Suprapubic skin (tissue), 4 donors: ENCODE data around the gene CDS2. TPM values are rescaled to one million over a fixed set of nuclear protein-coding genes. Genes with fewer than 3 reads are reported as not detected.

Experiments
- DNase-seq, 2 donors: peaks; one replicate each; pipeline ENCODE4 v3.0.0-alpha.2; 2019; ENCODE audit warnings: low spot score in 2 of 2
- H3K27ac ChIP-seq: fragments of 200-600 bp; sonication (generic); one replicate; pipeline ENCODE4 v1.5.1; 2019
- H3K27me3 ChIP-seq: fragments of 200-600 bp; sonication (generic); one replicate; pipeline ENCODE4 v1.5.1; 2019
- H3K36me3 ChIP-seq: fragments of 200-600 bp; sonication (generic); one replicate; pipeline ENCODE4 v1.5.1; 2019
- H3K4me1 ChIP-seq: fragments of 200-600 bp; sonication (generic); one replicate; pipeline ENCODE4 v1.5.1; 2019
- H3K4me3 ChIP-seq: fragments of 200-600 bp; sonication (generic); one replicate; pipeline ENCODE4 v1.5.1; 2019; ENCODE audit warnings: mild to moderate bottlenecking
- H3K9me3 ChIP-seq: fragments of 200-600 bp; sonication (generic); one replicate; pipeline ENCODE4 v1.5.1; 2019
- CTCF ChIP-seq, 2 donors: fragments of 200-600 bp in 1 of 2; fragments of 450-650 bp in 1 of 2; sonication (generic) in 1 of 2; IDR thresholded peaks; one replicate each; pipeline ENCODE4 v1.5.1; 2016 to 2019; ENCODE audit warnings: antibody characterized with exemption in 2 of 2, mild to moderate bottlenecking in 1 of 2, moderate library complexity in 1 of 2
- EP300 ChIP-seq: sonication (generic); formaldehyde crosslinking; IDR thresholded peaks from one replicate; pipeline ENCODE4 v1.6.1; 2017; ENCODE audit warnings: antibody characterized with exemption
- POLR2A ChIP-seq, 2 donors: fragments of 450-650 bp; IDR thresholded peaks; one replicate each; pipeline ENCODE4 v1.6.1; 2017; ENCODE audit warnings: antibody characterized with exemption in 2 of 2, mild to moderate bottlenecking in 2 of 2, moderate library complexity in 2 of 2
- POLR2AphosphoS5 ChIP-seq, 3 donors: sonication (generic); formaldehyde crosslinking; IDR thresholded peaks; one replicate each; pipeline ENCODE4 v1.6.1; 2017; ENCODE audit warnings: antibody characterized with exemption in 3 of 3
- WGBS: methylation state at CpG from one replicate; pipeline ENCODE4 v1.1.5; 2018; 5-methylcytosine and 5-hydroxymethylcytosine counted together
- total RNA-seq, 4 donors: library from RNA; depleted of rRNA; stranded (reverse); fragments of >200 nt; gene quantifications; one replicate each; pipeline ENCODE4 v1.1.0, GENCODE V29; 2016

Gene CDS2
- total RNA-seq, 4 donors from 2014 or later: 12.3 to 30.3 (median 22.6) TPM

- TF ChIP-seq POLR2A (IDR thresholded peaks at IDR 0.05) (no peak), EP300 (no peak), POLR2AphosphoS5 (IDR thresholded peaks at IDR 0.05) (no peak), CTCF (IDR thresholded peaks at IDR 0.05) (no peak)
- WGBS: 91% methylated on average over 6 of the region's 6 CpGs
- no peak for DNase-seq
Observed at GRCh38 chr20:5189917-5190316, 63.1 kb downstream of the CDS2 start.

GRCh38 chr20:5190444-5190843 lies 63.6 kb downstream of the CDS2 start:
- H3K27ac ChIP-seq: no peak overlapping the region
- H3K4me3 ChIP-seq: no peak overlapping the region
- peaks cover 7% of the 10 kb centered on the region for H3K4me1 ChIP-seq
- DNase-seq: no peak
- TF ChIP-seq EP300 (no peak), POLR2AphosphoS5 (IDR thresholded peaks at IDR 0.05) (no peak), CTCF (IDR thresholded peaks at IDR 0.05) (no peak), POLR2A (IDR thresholded peaks at IDR 0.05) (no peak)
- no peaks in the 10 kb centered on the region for H3K9me3 ChIP-seq
- H3K27me3 ChIP-seq: no peaks in the 10 kb centered on the region
- WGBS: 89% methylated on average over 3 of the region's 3 CpGs
- H3K36me3 ChIP-seq: peaks cover 67% of the 10 kb centered on the region

More at GRCh38 chr20:5189917-5190316, 63.1 kb downstream of the CDS2 start:
- no peaks in the 10 kb centered on the region for H3K27me3 ChIP-seq
- no peak overlapping the region for H3K4me3 ChIP-seq
- H3K4me1 ChIP-seq: peaks cover 7% of the 10 kb centered on the region
- H3K36me3 ChIP-seq: peaks cover 68% of the 10 kb centered on the region
- H3K27ac ChIP-seq: no peak overlapping the region
- H3K9me3 ChIP-seq: no peaks in the 10 kb centered on the region

GRCh38 chr20:5191829-5192569 lies 65.2 kb downstream of the CDS2 start:
- peak; percentile 58 to 65 for TF ChIP-seq CTCF (IDR thresholded peaks at IDR 0.05)
- no peak for TF ChIP-seq POLR2A (IDR thresholded peaks at IDR 0.05)
- no peak for DNase-seq
- 21% methylated on average over 9 of the region's 9 CpGs for WGBS
- Histone ChIP-seq H3K36me3 (peaks cover 52% of the 10 kb centered on the region), H3K27ac (peak overlapping the region; percentile 33), H3K27me3 (no peaks in the 10 kb centered on the region), H3K4me3 (no peak overlapping the region), H3K4me1 (peaks cover 7% of the 10 kb centered on the region), H3K9me3 (no peaks in the 10 kb centered on the region)

DNA sequence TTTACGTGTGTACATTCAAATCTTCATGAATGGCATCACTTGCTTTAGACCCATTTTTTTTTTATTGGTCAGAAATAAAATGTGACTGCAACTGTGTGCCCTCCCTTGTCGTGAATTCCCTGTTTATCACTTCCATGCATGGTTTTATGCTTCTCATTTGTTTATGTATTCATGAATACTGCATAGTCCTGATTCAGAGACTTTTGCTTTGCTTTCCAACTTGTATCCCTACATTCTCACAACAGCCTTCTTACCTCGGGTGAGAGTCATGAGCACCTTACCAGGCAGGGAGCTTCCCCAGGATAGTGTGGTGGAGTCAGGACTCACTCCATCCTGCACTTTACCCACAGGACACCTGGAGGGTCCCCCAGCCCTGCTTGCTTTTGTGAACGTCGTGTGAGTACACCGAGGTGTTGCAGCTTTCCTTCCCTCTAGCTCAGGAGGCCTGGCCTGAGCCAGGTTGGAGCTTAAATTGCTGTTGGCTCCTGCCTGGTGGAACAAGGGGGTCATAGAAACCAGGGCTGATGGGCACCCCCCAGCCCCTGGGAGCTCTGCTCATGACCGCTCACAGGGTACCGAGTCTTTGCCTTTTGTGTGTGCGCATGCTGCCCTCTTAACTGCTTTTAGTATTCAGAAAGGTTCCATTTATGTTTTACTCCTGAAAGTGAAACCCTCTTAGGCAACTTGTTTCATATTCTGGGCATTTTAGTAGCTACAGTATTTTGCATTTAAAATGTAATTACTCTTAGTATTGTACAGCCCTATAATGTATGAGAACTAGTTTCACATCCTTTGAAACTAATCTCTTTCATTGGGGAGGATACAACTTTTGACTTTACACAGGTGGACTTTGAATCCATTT lies 66.0 kb downstream of the CDS2 start:
- H3K4me3 ChIP-seq: no peak overlapping the region
- 61% methylated on average over 9 of the region's 9 CpGs for WGBS
- no peak for DNase-seq
- H3K9me3 ChIP-seq: no peaks in the 10 kb centered on the region
- peaks cover 7% of the 10 kb centered on the region for H3K4me1 ChIP-seq
- H3K27me3 ChIP-seq: no peaks in the 10 kb centered on the region
- H3K27ac ChIP-seq: no peak overlapping the region
- peaks cover 51% of the 10 kb centered on the region for H3K36me3 ChIP-seq
- TF ChIP-seq CTCF (IDR thresholded peaks at IDR 0.05) (no peak), POLR2A (IDR thresholded peaks at IDR 0.05) (no peak), EP300 (no peak), POLR2AphosphoS5 (IDR thresholded peaks at IDR 0.05) (no peak)

DNA sequence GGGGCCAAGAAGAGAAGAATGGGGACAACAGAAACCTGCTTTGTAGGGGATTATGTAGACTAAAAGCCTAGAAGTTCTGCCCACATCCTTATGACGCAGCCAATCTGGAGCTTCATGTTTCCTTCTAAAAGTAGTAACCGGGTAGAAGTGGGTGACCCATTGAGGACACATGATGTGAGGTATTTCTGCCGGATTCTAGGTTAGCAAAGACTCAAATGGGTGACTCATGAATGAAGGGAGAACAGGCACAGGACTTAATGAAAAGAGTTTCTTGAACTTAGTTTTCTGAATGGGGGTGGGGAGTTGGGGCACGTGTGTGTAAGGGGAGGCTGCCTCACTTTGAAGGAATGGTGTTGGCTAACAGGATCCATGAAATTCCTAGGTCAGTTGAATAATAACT lies 68.8 kb downstream of the CDS2 start:
- no peaks in the 10 kb centered on the region for H3K9me3 ChIP-seq
- no peak for DNase-seq
- WGBS: 74% methylated on average over 4 of the region's 4 CpGs
- H3K27ac ChIP-seq: no peak overlapping the region
- H3K4me1 ChIP-seq: peaks cover 7% of the 10 kb centered on the region
- H3K36me3 ChIP-seq: peaks cover 34% of the 10 kb centered on the region
- TF ChIP-seq EP300 (no peak), POLR2AphosphoS5 (IDR thresholded peaks at IDR 0.05) (no peak), POLR2A (IDR thresholded peaks at IDR 0.05) (no peak), CTCF (IDR thresholded peaks at IDR 0.05) (no peak)
- no peak overlapping the region for H3K4me3 ChIP-seq
- H3K27me3 ChIP-seq: no peaks in the 10 kb centered on the region
